Right renal pelvis (tissue), 4 donors: ENCODE results near the gene POU2F3. TPM values are rescaled to one million over a fixed set of nuclear protein-coding genes. Genes with fewer than 3 reads are reported as not detected.
"Not testable (repeated sequence)": the region's sequence is repeated elsewhere in the genome, so short reads cannot be mapped to it uniquely, and the experiment has no call there.

Experiments used
- DNase-seq, 4 donors: peaks; one replicate each; pipeline ENCODE4 v3.0.0-alpha.2; 2013; ENCODE audit warnings: low read depth in 4 of 4, low spot score in 3 of 4, missing footprints in 1 of 4
- polyA plus RNA-seq, 4 donors: library from polyadenylated mRNA; unstranded; fragments of 120-200 nt; gene quantifications; one replicate each; pipeline ENCODE4 v1.2.1, GENCODE V29; 2013; ENCODE audit not compliant: insufficient read length in 4 of 4

Gene POU2F3
- polyA plus RNA-seq, 4 donors: 0.60 to 1.0 (median 0.73) TPM

DNA sequence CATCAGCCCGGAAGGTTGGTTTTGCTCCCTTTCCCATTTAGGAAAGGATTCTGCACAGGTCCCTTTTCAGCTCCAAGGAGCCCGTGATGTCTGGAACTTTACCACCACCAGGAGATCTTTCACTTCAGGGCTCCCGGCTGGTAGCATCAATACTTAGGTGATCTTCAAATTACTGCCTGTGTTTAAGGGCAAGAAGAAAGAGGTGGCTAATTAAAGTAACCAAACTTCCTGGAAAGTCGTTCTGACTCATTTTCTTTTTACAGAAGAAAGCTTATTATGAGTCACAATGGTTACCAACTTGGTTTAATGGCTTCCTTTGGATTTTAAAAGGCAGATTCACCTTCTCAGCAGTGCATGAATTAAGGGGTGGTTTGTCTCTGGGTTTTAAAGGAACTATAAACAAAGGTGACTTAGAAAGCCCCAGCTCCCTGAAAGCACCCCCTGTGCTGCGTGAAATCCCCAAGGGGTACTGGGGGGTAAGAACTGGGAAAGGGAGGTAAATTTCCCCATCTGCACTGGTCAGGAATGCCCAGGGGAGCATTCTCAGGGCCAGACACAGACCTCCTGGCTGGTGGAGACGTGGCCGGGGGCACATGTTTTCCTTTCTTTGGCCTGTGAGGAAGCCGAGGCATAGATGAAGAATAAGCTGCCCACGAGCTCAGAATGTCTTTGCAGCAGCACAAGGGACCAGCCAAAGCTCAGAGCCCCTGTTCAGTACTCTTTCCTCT lies 8.8 kb downstream of the POU2F3 start:
- DNase-seq: no peak

DNA sequence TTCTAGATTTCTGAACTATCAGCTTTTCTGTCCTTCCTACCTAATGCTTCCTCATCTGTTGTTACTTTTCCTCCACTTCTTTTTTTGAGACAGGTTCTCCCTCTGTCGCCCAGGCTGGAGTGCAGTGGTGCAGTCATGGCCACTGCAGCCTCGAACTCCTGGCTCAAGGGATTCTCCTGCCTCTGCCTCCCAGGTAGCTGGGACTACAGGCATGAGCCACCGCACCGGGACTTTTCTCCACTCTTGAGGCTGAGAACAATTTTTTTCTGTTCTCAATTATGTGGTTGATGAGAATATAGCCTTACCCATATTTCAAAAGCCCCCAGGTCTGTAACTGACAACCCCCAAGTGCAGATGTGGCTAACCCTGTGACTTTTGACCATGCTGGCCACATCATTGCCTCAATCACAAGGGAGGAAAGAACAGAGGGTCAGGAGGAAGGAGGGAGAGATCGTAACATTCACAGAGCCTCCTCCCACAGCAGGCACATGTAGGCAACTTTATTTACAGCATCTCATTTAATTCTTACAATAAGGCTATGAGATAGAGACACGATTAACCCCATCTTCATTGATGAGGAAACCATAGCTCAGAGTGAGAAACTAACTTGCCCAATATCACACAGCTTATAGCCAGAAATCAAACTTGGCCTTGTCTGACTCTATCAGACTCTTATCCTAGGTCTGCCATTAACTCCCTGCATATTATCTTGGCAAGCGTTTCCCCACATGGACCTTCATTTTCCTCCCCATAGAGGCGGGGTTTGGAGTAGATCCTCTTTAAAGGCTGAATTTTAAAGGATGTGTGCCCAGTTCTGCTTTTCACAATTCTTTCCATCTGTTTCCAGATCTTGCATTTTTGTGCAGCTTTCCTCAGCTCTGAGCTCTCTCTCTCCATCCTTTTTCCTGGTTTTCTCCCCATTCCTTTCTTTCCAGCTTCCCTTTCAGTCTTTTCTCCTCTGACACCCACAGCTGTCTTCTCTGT lies 9.6 kb downstream of the POU2F3 start:
- DNase-seq: no peak

DNA sequence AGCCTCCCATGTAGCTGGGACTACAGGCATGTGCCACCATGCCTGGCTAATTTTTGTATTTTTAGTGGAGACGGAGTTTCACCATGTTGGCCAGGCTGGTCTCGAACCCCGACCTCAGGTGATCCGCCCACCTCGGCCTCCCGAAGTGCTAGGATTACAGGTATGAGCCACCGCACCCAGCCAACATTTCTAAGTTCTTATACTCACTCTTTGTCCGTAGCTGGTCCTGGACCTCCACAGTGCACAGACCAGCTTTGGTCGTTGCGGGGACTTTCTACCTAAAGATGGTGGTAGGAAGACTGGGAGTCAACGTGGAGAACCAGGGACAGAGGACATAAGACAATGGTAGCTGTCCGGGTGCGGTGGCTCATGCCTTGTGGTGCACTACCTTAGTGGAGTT lies 13.4 kb downstream of the POU2F3 start:
- DNase-seq: not testable (repeated sequence)

DNA sequence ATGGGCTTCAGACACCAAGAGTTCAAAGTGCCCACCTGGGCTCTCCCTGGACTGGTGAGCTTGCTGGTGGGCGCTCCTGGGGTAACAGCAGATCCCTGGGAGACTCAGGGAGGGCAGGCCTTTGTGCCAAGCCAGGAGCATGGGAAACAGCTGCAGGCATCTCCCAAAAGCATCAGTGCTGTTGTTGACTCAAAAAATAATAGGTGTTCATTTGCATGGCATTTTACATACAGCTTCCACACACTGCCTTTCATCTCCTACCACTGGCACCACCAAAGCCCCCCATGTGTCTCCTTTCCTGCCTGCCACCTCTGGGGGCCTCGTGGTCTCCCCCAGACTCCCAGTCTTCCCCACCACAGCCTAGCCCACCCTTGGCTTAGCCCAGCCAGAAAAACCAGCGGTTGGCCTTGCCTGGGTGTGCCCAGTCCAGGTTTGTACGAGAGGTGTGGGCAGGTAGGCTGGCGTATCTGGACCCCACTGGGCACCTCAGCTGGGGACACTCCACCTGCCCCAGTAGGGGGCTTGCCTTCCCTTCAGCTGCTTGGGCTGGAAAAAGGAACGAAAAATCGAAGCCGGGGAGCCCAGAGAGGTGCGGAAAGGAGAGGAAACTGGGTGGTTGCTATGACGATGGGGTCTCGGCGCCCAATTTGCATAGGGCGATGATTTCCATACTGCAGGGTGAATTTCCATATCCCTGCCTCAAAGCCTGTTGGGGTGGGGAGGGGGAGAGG lies 15.0 kb downstream of the POU2F3 start:
- peak in 1 of 4 donors; percentile 20 for DNase-seq

DNA sequence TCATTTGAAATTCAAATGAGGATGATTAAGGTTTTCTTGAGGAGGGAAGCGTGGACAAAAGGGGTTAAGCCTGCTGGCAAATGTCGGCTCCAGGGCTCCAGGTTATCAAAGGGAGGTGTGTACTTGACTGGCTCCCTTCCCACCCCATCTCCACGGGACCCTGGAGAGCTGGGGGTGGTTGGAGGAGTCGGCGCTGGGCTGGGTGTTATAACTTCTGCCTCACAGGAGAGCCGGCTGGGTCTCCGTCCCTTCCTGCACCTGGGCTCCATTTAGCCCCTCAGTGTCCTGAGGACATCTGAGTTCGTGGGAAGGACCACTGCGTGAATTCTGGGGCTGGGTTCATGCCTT lies 15.6 kb downstream of the POU2F3 start:
- DNase-seq: no peak

DNA sequence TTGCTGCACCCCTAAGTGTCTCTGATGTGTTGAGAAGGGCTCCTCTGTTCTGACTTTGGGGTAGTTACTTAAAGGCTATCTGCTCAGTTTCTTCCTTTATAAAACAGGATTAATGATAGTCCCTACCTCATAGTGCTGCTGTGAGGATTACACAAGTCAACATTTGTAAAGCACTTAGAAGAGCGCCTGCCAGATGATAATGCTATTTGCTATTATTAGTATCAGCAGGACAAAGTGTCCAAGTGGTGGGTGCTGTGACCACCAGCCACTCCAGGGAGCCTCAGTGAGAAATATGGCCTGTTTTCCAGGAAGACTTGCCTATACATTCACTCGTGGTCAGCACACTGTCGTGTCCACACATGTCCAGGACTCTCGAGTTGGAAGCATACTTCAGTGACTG lies 16.2 kb downstream of the POU2F3 start:
- DNase-seq: no peak

DNA sequence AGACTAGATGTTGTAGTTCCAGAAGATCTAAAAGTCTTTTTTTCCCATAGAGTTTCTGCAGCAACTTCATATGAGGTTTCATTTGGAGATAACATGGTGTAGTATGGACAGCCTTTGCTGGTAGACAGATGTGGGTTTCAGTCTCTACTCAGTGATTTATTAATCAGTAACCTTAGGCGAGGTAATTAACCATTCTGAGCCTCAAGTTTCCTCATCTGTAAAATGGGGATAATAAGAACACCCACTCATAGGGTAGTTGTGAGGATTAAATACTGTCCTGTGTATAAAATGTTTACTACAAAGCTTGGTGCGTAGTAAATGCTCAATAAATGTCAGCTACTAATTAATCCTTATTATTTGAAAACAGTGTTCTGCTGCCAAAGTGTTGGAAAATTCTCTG lies 16.8 kb downstream of the POU2F3 start:
- DNase-seq: no peak

DNA sequence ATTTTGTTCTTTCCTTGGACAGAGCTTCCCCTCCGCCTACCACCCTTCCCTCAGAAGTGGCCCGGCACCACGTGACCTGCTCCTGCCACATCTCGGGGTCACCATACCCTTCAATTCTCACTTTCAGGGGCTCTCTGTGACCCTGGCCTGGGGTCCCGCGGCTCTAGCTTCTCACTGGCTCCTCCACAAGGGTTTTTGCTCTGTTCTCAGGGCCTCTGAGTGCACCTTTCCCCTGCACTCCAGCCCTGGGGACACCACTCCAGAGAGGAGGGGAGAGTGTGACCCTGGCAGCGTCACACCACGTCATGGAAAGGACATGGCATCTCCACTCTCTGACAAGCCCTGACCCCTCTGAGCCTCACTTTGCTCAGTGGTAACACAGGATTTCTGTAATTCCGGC lies 17.4 kb downstream of the POU2F3 start:
- no peak for DNase-seq

DNA sequence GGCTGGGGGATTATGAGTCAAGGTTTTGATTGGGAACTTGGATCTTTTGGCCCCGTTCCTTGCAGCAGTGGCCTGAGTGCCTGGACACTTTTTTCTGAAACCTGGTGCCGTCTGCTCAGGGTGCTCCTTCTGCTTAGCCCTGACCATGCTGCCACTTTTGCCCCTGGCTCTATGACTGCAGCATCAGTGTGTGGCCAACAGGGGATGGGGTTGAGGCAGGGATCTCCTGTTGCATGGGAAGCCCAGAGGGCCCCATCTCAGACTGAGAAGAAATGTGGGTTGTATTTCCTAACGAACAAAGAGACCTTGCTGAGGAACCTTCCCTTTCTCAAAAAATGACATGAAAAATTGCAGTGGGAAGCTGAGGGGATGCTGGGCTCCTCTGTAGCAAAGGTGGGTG lies 18.7 kb downstream of the POU2F3 start:
- no peak for DNase-seq

DNA sequence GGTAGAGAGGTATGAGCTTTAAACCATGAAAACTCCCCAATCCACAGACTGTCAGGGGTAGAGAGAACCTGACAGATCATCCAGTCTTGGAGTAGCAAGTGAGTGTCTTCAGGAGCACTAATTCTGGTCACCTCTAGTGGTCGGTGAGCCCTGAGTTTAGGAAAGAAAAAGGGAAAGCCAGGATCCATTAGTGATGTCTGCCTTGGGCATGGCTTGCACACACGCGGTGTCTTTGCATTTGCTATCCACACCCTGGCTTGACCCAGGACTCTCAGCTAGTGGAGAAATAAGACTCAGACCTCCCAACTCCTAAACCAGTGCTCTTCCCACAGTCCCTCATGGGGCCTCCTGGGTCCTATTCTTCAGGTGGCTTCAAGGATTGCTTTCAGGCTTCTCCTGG lies 19.3 kb downstream of the POU2F3 start:
- no peak for DNase-seq

DNA sequence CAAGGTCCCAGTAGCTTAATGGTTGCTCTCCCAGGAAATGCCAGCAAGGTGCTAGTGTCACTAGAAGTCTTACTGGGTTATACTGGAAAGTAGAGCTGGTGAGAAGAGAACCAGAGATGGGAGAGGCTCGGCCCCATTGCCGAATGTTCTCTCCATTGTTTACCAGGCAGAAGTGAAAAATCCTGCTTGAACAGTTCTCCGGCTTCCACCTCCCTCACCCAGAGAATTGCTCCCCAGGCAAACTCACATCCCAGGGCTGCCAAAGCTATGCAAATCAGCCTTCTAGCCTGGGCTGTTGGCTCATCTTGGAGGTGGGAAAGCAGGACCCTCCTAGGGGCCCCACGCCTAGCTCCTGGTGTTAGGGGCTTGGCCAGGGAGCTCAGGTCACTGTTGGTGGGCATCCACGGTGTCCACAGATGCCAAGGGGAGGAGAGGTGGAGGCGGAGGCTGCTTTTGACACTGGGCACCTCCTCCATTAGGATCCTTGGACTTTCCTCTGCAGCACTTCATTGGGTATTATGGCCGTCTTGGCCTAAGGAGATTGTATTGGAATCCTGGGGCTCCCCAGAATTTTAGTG lies 20.1 kb downstream of the POU2F3 start:
- DNase-seq: no peak

DNA sequence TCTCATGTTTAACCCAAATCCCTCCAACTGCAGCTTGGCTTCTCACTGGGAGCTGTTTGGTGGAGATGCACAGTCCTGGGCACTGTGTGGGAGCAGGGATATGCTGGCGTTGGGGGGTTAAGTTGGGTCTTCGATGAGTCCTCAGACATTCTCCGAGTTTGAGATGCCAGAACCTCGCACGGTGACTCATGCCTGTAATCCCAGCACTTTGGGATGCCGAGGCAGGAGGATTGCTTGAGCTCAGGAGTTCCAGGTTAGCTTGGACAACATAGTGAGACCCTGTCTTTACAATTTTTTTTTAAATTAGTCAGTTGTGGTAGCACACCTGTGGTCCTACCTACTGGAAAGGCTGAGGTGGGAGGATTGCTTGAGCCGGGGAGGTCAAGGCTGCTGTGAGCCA lies 20.7 kb downstream of the POU2F3 start:
- DNase-seq: no peak

DNA sequence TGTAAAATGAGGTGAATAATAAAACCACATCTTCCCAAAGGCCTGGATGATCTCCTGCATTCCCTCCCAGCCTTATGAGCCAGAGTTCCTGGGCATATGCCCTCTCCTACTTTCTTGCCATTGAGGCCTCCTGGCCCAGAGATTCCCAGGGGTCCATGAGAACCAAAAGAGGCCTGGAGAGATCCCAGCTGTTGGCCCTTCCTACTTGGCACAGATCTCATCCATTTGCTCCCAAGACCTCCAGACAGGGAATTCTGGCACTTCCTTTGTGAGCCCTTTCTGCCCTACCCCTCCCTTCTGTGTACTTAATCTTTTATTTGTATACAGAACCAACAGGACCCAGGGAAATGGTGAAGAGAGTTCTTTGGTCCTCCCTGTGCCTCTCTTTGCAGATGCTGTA lies 21.4 kb downstream of the POU2F3 start:
- DNase-seq: no peak

DNA sequence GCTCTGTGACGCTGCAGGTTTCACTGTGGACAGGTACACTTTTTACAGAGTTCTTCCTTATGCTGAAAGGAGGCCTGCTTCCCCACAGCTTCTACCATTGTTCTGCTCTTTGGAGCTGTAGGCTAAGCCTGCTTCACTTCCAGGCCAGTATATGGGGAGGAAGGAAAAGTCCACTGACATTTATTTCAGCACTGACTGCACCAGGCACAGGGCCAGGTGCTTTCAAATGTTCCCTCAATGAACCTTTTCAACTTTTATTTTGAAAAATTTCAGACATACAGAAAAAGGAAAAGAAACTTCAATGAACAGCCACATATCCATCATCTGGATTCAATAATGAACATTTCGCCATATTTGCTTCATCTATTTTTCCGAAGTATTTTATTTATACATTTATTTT lies 22.0 kb downstream of the POU2F3 start:
- DNase-seq: no peak

DNA sequence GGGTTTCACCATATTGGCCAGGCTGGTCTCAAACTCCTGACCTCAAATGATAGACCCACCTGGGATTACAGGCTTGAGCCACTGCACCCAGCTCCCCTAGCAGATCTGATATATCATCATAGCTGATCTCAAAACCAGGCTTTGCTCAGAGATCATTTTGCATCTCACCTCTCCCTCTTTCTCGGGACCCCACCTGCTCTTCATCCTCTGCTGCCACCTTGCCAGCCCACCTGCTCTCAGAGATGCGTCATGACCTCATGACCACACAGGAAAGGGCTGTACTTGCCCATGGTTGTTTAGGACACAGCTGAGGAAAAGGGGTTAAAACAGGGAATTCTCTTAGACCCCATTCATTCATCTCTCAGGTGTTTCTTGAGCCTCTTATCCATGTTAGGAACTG lies 27.4 kb downstream of the POU2F3 start:
- no peak for DNase-seq

DNA sequence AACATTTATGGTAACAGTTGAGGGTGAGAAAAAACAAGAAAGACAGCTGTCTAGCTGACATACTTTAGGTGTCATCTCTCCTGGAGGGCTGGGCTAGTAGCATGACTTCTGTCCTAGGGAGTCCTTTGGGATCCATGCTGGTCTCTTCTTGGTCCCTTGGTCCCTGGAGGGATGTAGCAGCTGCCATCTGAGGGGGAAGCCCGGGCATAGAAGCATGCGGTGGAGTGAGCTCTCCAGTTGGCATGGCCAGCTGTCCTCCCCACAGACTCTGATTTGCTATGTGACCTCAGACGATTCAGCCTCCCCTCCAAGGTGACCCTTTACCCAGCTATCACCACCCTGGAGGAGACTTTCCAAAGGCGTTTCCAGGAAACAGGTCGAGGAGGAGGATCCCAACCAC lies 28.7 kb downstream of the POU2F3 start:
- DNase-seq: no peak

DNA sequence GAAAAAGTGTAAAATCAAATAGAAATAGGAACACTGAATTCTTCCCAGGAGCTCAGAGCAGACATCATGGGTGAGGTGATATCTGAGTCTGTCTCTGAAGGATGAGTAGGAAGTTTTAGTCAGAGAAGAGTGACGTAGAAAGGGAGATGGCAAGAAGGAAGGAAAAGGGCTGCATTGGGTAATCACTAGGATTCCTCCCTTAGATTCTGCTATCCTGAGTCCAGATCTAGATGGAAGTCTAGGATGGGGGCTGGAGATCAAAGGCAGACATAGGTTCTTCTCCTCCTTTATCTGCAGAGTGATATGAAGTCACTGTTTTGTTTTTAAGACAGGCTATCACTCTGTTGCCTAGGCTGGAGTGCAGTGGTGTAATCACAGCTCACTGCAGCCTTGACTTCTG lies 30.4 kb downstream of the POU2F3 start:
- DNase-seq: no peak

DNA sequence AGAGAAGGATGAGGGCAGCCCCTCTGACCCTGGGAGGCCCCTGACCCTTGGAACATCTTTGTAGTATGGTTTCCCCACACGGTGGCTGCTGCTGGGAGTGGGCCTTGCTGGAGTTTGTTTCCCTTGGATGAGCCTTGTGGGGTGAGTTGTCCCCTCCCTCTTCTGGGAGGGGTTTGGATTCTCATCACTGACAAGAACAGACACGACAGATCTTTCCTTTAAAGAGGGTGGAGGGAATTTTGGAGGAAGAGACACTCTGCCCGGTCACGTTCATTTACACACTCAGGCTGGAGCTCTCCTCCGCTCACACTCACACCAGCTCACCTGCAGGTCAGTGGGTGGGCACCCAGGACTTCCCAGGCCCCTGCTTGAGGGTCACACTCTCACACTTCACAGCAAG lies 31.7 kb downstream of the POU2F3 start:
- DNase-seq: no peak

DNA sequence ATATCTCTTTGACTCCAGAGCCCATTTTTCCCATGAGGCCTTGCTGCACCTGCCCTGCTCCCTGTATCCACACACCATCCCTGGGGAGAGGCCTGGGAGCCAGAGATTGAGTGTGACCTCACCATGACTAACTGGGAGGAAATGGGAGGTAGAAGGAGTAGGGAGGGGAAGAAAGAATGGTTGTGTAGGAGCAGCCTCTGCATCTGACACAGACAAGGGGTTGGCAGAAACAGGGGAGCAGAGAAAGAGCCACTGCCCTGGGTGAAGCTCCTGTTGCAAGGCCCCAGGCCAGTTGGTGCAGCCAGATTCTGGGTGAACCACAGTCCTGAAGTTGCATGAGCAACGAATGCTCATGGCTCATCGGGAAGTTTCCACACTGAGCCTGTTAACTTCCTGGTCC lies 32.4 kb downstream of the POU2F3 start:
- no peak for DNase-seq

DNA sequence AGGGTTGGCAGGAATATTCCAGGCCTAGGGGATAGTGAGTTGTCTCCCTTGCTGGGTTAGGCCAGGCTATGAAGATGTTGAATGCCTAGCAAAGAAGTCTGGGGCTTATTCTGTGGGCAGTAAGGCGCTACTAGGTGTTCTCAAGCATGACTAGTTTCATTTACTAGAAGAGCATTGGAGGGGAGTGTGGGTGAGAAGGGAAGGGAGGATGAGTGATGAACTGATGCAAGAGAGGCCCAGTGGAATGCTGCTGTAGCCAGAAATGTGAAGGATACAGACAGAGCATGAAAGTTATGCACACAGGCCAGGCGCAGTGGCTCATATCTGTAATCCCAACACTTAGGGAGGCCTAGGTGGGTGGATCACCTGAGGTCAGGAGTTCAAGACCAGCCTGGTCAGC lies 33.5 kb downstream of the POU2F3 start:
- DNase-seq: no peak

DNA sequence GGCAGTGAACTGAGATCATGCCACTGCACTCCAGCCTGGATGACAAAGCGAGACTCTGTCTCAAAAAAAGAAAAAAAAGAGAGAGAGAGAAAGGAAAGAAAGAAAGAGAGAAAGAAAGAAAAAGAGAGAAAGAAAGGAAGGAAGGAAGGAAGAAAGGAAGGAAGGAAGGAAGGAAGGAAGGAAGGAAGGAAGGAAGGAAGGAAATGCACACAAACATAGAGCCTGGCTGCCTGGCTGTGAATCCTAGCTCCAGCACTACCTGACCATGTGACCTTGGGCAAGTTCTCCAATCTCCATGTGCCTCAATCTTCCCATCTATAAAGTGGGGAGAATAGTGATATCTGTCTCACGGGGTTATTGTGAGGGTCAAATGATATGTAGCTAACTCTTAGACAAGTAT lies 34.0 kb downstream of the POU2F3 start:
- not testable (repeated sequence) for DNase-seq
